22Rv1 (cell line): ENCODE results near the gene TRAP1.

Experiments
- CTCF ChIP-seq: fragments of 450-650 bp; IDR thresholded peaks from 2 replicates; pipeline ENCODE4 v1.5.1; 2017; ENCODE audit warnings: mild to moderate bottlenecking
- ZFX ChIP-seq: fragments of 450-650 bp; IDR thresholded peaks from 2 replicates; pipeline ENCODE4 v1.6.1; 2017; ENCODE audit warnings: antibody characterized with exemption, borderline replicate concordance

- TF ChIP-seq CTCF (no peak), ZFX (no peak)
These were observed 37.4 kb upstream of the TRAP1 start for GRCh38 chr16:3754772-3755171.
